ENCODE measurements around the gene NFIB. TPM values are rescaled to one million over a fixed set of nuclear protein-coding genes. Genes with fewer than 3 reads are reported as not detected.

Gene NFIB
- total RNA-seq, 1 experiment from 2014 or later = 14.3 TPM

DNA sequence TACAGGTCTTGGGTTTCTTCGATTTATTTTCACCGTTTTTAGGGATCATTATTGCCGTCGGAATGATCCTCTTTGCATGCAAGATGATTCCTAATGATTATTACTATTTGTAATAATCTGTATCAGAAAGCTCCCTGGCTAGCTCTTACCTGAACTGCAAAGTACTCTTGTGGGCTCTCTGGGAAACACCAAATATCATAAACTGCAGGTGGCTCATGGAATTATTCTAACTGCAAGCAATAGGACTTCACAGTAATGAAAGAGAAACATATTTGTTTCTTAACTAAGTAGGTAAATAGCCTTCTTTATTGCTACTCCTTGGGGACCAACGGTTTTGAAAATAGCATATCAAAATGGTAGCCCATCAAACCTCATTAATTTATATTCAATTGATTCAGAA, 219.4 kb downstream of the NFIB start:
- Histone ChIP-seq H3K56ac (ENCODE audit: insufficient read length, low read depth, low read length) (no peak overlapping the region), H3K14ac (ENCODE audit: insufficient read depth, low read length) (no peak overlapping the region), H3K9me3 (ENCODE audit: control insufficient read depth, low read depth, low read length) (no peaks in the 10 kb centered on the region), H3K4me2 (ENCODE audit: insufficient read depth, insufficient read length, low read length) (no peak overlapping the region), H3K27me3 (ENCODE audit: insufficient read depth, low read length) (no peaks in the 10 kb centered on the region), H3K23me2 (ENCODE audit: insufficient read length, low read depth, low read length, poor library complexity, severe bottlenecking) (no peaks in the 10 kb centered on the region), H3K18ac (ENCODE audit: insufficient read length, low read depth, low read length) (no peak overlapping the region), H3K27ac (ENCODE audit: insufficient read length, low read depth, low read length) (no peak overlapping the region), H2BK5ac (ENCODE audit: insufficient read length, low read length) (no peak overlapping the region), H2AK5ac (ENCODE audit: insufficient read length, low read length) (no peak overlapping the region), H2BK120ac (ENCODE audit: low read depth, low read length, poor library complexity, severe bottlenecking) (no peak overlapping the region), H4K5ac (ENCODE audit: insufficient read length, low read depth, low read length) (no peak overlapping the region), H3T11ph (ENCODE audit: low read length) (no peak overlapping the region), H4K20me1 (ENCODE audit: control insufficient read depth, insufficient read depth, insufficient read length) (no peaks in the 10 kb centered on the region), H4K91ac (ENCODE audit: insufficient read length, low read depth, low read length) (no peak overlapping the region), H3K79me2 (ENCODE audit: insufficient read depth, low read length) (no peaks in the 10 kb centered on the region), H2BK12ac (ENCODE audit: insufficient read length, low read depth, low read length) (no peak overlapping the region), H3K4me1 (ENCODE audit: insufficient read depth, low read length) (no peaks in the 10 kb centered on the region; the same call in 1 of the 2 replicates), H2BK15ac (ENCODE audit: low read depth, low read length) (no peak overlapping the region), H3K9ac (ENCODE audit: extremely low read depth, insufficient read length, low read length) (no peak overlapping the region), H4K8ac (replicated peaks; ENCODE audit: insufficient read length, low read depth, low read length) (no peak overlapping the region), H3K4ac (ENCODE audit: low read depth, low read length) (no peak overlapping the region), H2AFZ (ENCODE audit: low read length) (no peak overlapping the region), H3K79me1 (ENCODE audit: insufficient read depth, low read depth, low read length, poor library complexity, severe bottlenecking) (no peaks in the 10 kb centered on the region), H3K23ac (ENCODE audit: insufficient read length, low read depth, low read length) (no peak overlapping the region), H2BK20ac (ENCODE audit: low read depth, low read length, poor library complexity, severe bottlenecking) (no peak overlapping the region)
- H3K4me3 Mint-ChIP-seq = no peak overlapping the region
- DNase-seq = no peak
- H3K27me3 Mint-ChIP-seq (ENCODE audit: low read depth) = no peaks in the 10 kb centered on the region
- H3K27ac Mint-ChIP-seq = no peak overlapping the region
- no peaks in the 10 kb centered on the region for H3K9me3 Mint-ChIP-seq
- WGBS (ENCODE audit: extremely low coverage, insufficient read length, low lambda C conversion rate) = no CpG with 5 or more reads among the region's 5 CpGs
- H3K4me1 Mint-ChIP-seq = peaks cover 38% of the 10 kb centered on the region in 2 experiments
- TF ChIP-seq, protein P1, sequence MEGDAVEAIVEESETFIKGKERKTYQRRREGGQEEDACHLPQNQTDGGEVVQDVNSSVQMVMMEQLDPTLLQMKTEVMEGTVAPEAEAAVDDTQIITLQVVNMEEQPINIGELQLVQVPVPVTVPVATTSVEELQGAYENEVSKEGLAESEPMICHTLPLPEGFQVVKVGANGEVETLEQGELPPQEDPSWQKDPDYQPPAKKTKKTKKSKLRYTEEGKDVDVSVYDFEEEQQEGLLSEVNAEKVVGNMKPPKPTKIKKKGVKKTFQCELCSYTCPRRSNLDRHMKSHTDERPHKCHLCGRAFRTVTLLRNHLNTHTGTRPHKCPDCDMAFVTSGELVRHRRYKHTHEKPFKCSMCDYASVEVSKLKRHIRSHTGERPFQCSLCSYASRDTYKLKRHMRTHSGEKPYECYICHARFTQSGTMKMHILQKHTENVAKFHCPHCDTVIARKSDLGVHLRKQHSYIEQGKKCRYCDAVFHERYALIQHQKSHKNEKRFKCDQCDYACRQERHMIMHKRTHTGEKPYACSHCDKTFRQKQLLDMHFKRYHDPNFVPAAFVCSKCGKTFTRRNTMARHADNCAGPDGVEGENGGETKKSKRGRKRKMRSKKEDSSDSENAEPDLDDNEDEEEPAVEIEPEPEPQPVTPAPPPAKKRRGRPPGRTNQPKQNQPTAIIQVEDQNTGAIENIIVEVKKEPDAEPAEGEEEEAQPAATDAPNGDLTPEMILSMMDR (conservative IDR thresholded peaks at IDR 0.05) = no peak
- H3K36me3 Mint-ChIP-seq (ENCODE audit: insufficient read depth in 1 of 3, low read depth in 3 of 3) = no peaks in the 10 kb centered on the region

Data from H9 (cell line).